ENCODE measurements around the gene CMSS1. TPM values are rescaled to one million over a fixed set of nuclear protein-coding genes. Genes with fewer than 3 reads are reported as not detected.

CMSS1 gene
- total and polyA plus RNA-seq, 11 donors: 13.5 to 48.4 (median 34.8) TPM

- DNase-seq: no peak
- ATAC-seq: no peak
- Histone ChIP-seq H3K4me1 (peaks cover 0 to 46% (median 26%) of the 10 kb centered on the region in 12 donors), H3K27ac (peak overlapping the region in 1 of 12 donors; percentile 83), H3K9me3 (peaks cover 0 to 17% (median 0%) of the 10 kb centered on the region in 12 donors), H3K36me3 (peaks cover 0 to 63% (median 31%) of the 10 kb centered on the region in 9 donors), H3K4me3 (no peak overlapping the region), H3K27me3 (no peaks in the 10 kb centered on the region)
- TF ChIP-seq CTCF (IDR thresholded peaks at IDR 0.05) (no peak), POLR2A (IDR thresholded peaks at IDR 0.05) (no peak)
- intact Hi-C loops (cut with DNase I): no loop called here
- 62 to 86% (median 76%) methylated on average over 1 of the region's 1 CpG for WGBS, 4 donors
These were observed 34.3 kb downstream of the CMSS1 start for GRCh38 chr3:99851955-99852354.

DNA sequence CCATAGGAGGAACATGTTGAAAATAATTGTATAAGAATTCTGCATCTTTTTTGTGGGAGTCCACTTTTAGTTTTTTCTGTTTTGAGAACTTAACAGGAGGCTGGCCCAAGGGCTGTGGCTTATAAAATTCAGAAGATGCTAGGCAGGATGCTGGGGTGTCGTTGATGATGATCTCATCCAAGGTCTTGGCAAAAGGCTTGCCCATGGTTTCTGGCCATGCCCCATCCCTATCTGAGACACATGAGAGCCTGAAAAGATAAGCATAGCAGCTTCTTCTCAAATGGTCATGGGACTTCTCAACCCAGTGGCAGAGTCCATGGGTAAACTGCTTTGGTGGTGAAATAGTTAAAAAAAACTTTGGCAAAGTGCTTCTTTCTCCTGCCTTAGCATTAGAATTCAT lies 35.2 kb downstream of the CMSS1 start:
- peaks cover 0 to 70% (median 37%) of the 10 kb centered on the region in 9 donors for H3K36me3 ChIP-seq
- TF ChIP-seq POLR2A (IDR thresholded peaks at IDR 0.05): no peak
- peaks cover 0 to 17% (median 0%) of the 10 kb centered on the region in 12 donors for H3K9me3 ChIP-seq
- no peaks in the 10 kb centered on the region for H3K27me3 ChIP-seq
- DNase-seq: no peak
- no peak for ATAC-seq
- WGBS, 4 donors: 29 to 64% (median 51%) methylated on average over 1 of the region's 1 CpG
- peaks cover 0 to 47% (median 19%) of the 10 kb centered on the region in 12 donors for H3K4me1 ChIP-seq
- intact Hi-C loops (cut with DNase I): no loop called here
- no peak overlapping the region for H3K4me3 ChIP-seq
- peak overlapping the region in 1 of 12 donors; percentile 65 for H3K27ac ChIP-seq

DNA sequence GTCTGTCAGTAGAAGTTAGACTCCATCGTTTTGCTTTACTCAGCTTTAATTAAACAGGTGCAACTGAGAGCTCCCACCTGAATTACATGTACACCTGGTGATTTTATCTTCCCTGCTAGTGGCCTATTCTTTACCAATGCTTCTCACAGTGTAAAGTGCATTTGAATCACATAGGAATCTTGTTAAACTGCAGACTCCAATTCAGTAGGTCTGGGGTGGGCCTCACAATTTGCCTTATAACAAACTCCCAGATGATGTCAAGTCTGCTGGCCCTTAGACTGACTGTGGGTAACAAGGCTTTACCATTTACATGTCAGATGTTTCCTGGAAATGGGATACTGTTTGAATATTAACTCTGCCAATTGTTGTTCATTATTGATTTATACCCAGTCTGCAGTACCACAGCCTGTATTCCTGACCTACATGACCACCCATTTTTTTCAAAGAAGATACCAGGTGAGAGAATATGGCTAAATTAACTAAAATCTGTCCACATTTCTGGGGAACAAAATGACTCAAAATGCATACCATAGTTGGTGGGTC lies 37.2 kb downstream of the CMSS1 start:
- no peak overlapping the region for H3K4me3 ChIP-seq
- DNase-seq: no peak
- TF ChIP-seq POLR2A (IDR thresholded peaks at IDR 0.05) (no peak), CTCF (IDR thresholded peaks at IDR 0.05) (no peak)
- 79 to 94% (median 84%) methylated on average over 1 of the region's 1 CpG for WGBS, 4 donors
- peaks cover 0 to 10% (median 0%) of the 10 kb centered on the region in 12 donors for H3K9me3 ChIP-seq
- H3K36me3 ChIP-seq: peaks cover 0 to 74% (median 41%) of the 10 kb centered on the region in 9 donors
- H3K27ac ChIP-seq: peak overlapping the region in 1 of 12 donors; percentile 0
- peaks cover 0 to 55% (median 21%) of the 10 kb centered on the region in 12 donors for H3K4me1 ChIP-seq
- no peak for ATAC-seq
- intact Hi-C loops (cut with DNase I): no loop called here
- no peaks in the 10 kb centered on the region for H3K27me3 ChIP-seq

DNA sequence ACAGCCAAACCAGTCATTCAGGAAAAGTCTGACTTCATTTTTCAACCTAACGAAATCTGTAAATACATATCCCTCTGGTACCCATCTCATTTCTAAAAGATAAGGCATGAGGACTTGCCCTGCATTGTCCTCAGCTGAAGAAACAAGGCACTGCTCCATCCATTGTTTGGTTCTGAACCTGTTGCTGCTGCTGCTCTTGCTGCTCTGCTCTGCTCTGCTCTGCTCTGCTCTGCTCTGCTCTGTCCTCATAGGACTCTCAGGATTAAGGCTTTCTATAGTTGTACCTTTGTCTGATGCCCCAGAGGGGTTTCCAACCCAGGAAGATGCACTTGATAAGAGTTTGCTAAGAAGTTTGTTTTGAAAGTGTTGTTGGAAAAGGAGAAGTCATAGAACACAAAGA lies 38.2 kb downstream of the CMSS1 start:
- H3K36me3 ChIP-seq: peaks cover 0 to 76% (median 40%) of the 10 kb centered on the region in 9 donors
- H3K4me1 ChIP-seq: peaks cover 3 to 65% (median 30%) of the 10 kb centered on the region in 12 donors
- H3K9me3 ChIP-seq: no peaks in the 10 kb centered on the region
- WGBS, 4 donors: 76 to 91% (median 83%) methylated on average over 1 of the region's 1 CpG
- intact Hi-C loops (cut with DNase I): no loop called here
- no peak for TF ChIP-seq CTCF (IDR thresholded peaks at IDR 0.05)
- H3K27ac ChIP-seq: no peak overlapping the region
- ATAC-seq (no peak), DNase-seq (no peak)
- no peak overlapping the region for H3K4me3 ChIP-seq
- no peaks in the 10 kb centered on the region for H3K27me3 ChIP-seq

Measured in heart left ventricle (tissue), 16 donors.